GM12892 (cell line): ENCODE measurements around the gene PPP1R18.
A peak's percentile ranks its signal among the peaks of the same experiment; 100 is the strongest.

Source experiments
- DNase-seq: peaks from one replicate; pipeline ENCODE4 v3.0.0; 2011; ENCODE audit not compliant: insufficient read length
- FAIRE-seq: peaks from 2 replicates; lab custom pipeline; 2011; peaks lifted over from hg19 to GRCh38; lab: Jason Lieb, UNC
- POLR2A ChIP-seq: IDR thresholded peaks from 2 replicates; pipeline ENCODE4 v1.6.1; 2011; ENCODE audit warnings: low read depth, low read length, control low read depth
- POLR2AphosphoS5 ChIP-seq: IDR thresholded peaks from 2 replicates; pipeline ENCODE4 v1.6.1; 2011; ENCODE audit warnings: low read depth, low read length, control low read depth
- TAF1 ChIP-seq: IDR thresholded peaks from 2 replicates; pipeline ENCODE4 v1.6.1; 2011; ENCODE audit warnings: low read depth, mild to moderate bottlenecking, control low read depth, low read length, borderline replicate concordance

Gene PPP1R18

DNA sequence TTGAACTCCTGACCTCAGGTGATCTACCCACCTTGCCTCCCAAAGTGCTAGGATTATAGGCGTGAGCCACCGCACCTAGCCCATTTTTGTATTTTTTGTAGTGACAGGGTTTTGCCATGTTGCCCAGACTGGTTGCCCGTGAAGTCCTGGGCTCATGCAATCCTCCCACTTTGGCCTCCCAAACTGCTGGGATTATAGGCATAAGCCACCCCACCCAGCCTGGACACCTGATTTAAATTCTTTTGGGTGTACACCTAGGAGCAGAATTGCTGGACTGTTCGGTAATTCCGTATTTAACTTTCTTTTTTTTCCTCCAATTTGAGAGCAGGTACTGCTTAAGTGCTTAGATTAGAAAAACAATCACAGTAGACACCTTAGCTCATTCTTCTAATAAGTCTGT, 10.0 kb upstream of the PPP1R18 start:
- TF ChIP-seq TAF1 (no peak), POLR2A (no peak), POLR2AphosphoS5 (no peak)
- DNase-seq: no peak
- FAIRE-seq: no peak

DNA sequence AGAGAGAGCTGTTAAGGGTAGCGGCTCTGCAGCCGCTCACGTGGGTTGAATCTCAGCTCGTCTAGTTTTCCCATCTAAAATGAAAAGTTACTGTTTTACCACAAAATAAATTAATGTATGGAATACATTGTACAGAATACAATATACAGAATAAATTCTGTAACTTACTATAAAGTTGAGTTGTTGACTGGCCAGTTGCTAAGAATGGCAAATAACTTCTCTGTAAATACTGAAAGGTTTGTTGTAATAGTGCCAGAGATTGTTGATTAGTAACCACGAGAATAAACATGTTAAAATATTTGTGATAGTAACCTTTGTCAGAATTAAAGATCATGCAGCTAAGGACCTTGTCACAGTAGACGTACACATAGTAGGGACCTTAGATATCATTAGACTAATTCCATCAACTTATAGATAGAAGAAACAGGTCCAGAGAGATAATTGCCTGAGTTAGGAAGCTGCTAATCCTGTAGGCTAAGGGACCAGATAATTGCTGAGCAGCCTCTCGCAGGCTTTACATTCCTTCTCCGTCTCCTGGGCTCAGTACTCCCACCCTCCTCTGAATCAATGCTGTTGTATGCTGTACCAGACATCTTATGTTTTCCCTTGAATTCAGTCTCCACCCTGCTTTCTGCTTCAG, 4.9 kb upstream of the PPP1R18 start:
- FAIRE-seq: no peak
- no peak for DNase-seq
- TF ChIP-seq POLR2A (no peak), TAF1 (no peak), POLR2AphosphoS5 (no peak)

DNA sequence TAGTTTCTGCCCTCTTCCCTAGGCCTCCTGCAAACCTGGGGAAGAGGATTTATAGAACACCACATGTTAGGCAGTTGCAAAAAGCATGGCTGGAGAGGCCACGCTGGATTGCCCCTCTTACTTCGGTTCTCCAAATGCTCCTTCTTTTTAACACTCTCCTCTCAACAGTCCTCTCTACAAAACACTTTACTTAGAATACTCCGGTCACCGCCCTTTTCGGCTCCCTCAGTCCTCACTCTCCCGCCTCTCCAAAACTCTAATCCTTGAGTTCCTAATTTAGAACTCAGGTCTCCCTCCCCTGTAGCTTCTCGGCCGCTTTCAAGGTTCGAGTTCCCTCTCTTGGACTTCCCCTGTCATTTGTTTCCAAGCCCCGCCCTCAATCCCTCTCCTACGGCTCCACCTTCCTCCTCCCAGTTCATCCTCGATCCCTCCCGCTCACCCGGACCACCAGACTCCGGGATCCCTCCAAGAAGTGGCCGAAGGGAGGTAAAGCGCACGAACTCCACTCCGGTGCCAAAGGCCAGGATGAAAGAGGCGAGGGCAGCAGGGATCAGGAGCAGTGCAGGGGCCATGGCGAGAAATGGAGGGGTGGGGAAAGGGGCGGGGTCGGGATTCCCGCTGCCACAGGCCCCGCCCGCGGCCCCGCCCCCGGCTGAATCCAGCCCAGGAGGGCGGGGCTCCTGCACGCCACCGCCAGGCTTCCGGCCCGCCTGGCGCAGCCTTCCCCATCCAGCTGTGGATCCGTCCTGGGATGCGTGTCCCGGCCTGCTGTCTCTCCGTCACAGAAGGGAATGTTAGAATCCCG, 4.2 kb upstream of the PPP1R18 start, which contains the start of gene NRM:
Gene NRM (minus strand): TSS at position 582 of the 805 bp plus-strand sequence. CDS start 10 bp downstream, at position 572.
- FAIRE-seq: peak; percentile 85

DNA sequence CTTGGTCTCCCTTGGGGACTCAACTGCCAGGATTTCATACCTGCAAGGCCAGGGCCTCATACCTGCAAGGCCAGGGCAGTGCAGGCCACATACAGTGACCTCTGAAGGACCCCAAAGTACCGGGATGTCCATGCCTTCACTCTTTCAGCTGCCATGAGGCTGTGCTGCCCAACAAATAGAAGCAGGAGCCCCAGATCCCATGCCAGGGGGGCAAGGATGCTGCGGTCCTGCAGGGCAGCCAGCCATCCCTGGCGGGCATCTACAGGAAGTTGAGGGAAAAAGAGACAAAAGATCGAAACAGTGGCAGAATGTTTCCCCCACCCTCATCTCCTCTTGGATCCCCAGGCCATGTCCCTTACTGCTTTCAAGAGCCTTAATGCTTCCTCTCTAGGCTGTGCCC, 3.5 kb upstream of the PPP1R18 start:
- no peak for TF ChIP-seq TAF1
- TF ChIP-seq POLR2A: no peak
- no peak for TF ChIP-seq POLR2AphosphoS5
- FAIRE-seq (no peak), DNase-seq (no peak)

More for the DNA sequence above, 4.2 kb upstream of the PPP1R18 start, which contains the start of gene NRM:
- peak; percentile 22; the same call in 1 of the 2 replicates for TF ChIP-seq POLR2A
- TF ChIP-seq POLR2AphosphoS5: no peak
- TF ChIP-seq TAF1: no peak
- peak; percentile 80 for DNase-seq

DNA sequence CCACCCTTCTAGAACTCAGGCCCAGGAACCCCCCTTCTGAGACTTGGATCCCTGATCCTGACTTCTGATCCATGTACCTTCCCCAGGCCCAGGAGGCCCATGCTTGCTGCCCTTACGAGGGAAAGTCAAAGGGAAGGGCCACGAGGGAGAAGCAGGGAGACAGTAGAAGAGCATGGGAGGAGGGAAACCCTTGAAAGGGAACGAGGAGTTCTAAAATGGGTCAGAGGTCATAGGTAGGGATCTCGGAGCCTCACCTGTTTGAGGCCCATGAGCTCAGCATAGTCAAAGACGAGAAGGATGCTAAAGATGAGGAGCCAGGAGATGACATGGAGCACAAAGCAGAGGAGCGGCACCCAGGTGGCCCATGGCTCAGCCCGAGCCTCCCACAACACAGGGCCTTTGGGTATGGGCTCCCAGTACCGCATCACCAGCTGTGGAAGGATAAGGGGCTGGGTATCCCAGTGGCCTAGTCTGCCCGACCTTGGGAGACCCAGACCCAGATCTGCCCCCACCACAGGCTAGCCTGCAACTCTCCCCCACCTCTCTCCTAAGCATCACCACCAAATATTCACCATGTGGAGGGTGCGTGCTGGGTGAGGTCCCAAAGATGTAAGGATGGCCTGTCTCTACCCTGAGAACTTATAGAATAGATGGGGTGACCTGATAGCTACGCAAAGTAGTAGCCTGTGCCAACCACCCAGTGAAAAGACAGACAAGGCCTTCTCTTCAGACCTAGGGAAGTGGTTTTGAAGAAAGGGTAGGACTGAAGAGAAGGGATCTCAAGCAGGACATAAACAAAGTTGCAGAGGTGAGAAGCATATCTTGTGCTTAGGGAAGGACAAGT, 2.8 kb upstream of the PPP1R18 start:
- DNase-seq (no peak), FAIRE-seq (no peak)
- TF ChIP-seq TAF1: no peak
- no peak for TF ChIP-seq POLR2A
- no peak for TF ChIP-seq POLR2AphosphoS5

DNA sequence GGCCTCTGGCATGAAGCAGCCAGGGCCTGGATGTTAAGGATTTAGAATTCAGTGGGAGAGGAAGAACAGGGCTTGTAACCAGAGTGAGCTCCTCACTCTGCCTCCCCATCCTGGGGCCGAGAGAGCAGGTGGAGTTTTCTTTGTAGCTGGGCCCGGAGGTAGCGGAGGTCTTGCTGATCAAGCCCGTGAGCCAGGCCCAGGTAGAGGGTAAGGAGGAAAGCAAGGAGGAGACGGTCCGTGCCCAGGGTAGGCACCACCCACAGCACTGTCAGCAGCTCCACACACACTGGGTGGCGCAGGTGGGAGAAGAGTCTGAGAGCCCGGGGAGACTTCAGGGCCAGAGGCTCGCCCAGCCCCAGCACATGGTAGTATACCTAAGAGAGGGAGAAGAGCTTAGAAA, 2.1 kb upstream of the PPP1R18 start:
- no peak for FAIRE-seq
- DNase-seq: no peak
- no peak for TF ChIP-seq TAF1
- TF ChIP-seq POLR2AphosphoS5: no peak
- no peak for TF ChIP-seq POLR2A

DNA sequence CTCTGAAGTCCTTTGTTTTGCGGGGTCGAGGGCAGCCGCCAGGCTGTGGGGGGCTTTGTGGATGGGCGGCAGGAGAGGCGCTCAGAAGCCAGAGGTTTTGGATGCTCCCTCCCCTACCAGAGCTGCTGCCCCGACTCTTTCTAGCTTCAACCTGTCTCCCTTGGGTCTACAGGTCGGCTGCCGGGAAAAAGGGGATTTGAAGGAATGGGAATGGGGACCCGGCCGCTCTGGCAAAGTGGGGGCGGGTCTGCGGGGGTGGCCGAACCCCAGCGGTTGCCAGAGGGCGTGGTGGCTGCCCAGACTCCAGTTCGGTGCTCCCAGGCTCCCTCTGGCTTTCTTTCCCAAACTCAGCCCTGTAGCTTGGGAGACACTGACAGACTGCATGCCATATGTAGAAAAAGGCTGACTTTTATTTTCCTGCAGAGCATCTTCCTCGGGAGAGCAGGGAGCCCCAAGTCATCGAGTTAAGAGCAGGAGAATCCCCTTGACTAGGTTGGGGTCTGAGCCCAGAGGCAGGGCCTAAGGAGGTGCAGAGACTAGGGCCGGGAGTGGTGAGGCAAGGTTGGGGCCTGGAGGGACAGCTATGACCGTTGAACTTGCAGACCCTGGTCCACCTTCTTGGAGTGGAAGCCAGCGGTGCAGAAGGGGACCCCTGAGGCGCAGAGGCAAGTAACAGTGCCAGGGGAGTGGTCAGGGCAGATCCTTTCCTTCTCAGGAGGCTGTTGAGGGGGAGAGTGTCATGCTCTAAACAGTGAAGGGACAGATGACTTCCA, 1.4 kb upstream of the PPP1R18 start:
- FAIRE-seq: no peak
- 0 out of 2 replicates have a peak, but pooled peaks have one; percentile 32 for TF ChIP-seq TAF1
- TF ChIP-seq POLR2AphosphoS5: no peak
- TF ChIP-seq POLR2A: no peak
- no peak for DNase-seq

DNA sequence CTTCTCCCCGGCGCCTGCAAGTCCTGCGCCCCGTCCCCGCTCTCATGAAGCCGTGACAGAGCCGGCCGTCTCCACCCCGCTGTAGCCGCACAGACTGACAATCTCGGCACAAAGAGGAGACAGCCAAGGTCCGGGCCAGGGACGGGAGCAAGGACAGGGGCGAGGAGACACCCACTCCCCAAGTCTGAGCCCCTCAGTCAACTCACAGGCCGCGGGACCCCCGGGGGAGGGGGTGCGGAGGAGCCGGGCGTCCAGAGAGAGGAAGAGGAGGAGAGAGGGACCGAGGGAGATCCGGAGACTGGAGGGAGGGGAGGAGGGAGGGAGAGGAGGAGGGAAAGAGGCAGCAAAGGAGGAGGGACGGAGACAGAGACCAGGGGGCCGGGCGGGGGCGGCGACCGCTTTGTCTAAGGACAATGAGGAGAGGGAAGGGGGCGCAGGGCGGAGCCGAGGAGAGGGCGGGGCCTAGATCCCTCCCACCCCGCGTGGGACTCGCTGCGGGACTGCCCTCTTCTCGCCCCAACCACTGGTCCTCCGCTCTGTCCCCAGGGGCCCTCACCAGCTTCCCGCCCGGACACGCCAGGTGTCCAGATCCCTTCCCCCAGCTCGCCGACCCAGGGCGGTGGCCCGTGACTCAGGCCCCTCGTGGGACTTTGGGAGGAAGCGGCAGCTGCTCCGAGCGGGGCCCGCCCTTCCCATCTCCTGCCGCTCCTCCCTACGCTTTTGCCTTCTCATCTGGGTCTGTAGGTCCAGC, 638 bp upstream of the PPP1R18 start:
- DNase-seq (peak; percentile 68), FAIRE-seq (peak; percentile 94)
- peak; percentile 70; the same call in 1 of the 2 replicates for TF ChIP-seq POLR2AphosphoS5
- TF ChIP-seq TAF1: no peak
- TF ChIP-seq POLR2A: peak; percentile 61; the same call in 1 of the 2 replicates

DNA sequence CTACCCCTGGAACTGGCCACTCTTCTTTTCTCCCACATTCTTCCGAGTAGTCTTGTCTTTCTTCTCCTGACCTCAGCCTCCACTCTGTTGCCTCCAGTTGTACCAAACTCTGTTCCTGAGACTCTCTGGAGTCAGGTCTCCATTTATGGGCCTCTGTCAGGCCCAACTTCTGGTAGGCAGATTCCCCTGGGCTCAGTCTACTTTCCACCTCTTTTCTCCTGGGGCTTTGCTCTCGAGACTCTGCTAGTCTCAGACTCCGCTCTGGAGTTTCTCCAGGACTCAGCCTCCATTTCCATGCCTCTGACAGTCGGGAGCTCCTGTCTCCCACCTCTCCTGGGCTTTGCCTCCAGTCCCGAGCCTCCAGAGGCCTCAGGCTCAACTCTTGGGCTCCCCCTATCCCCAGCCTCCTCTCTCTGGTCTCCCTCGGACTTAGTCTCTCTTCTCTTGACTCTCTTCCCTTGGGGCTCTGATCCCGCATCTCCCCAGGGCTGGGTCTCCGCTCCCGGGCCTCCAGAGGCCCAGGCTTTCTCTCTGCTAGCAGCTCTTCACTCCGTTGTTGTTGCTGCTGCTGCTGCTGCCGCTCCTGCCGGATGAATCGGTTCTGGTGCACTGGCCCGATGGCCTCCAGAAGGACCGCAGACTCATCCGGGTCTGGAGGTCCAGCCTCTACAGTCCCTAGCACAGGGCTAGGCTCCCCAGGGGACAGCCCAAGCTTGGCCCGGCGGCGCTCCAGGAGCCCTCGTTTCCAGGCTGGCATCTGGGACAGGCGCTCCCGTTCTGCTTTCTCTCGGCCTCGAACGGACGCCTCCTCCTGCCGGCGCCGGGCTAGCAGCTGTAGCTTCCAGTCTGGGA, 1.1 kb downstream of the PPP1R18 start:
- DNase-seq (no peak), FAIRE-seq (no peak)
- 0 out of 2 replicates have a peak, but pooled peaks have one; percentile 20 for TF ChIP-seq TAF1
- no peak for TF ChIP-seq POLR2AphosphoS5
